ENCODE measurements around the gene CCDC57.

GRCh38 chr17:82052638-82053059, 160.0 kb downstream of the CCDC57 start:
- TF ChIP-seq, protein P1, sequence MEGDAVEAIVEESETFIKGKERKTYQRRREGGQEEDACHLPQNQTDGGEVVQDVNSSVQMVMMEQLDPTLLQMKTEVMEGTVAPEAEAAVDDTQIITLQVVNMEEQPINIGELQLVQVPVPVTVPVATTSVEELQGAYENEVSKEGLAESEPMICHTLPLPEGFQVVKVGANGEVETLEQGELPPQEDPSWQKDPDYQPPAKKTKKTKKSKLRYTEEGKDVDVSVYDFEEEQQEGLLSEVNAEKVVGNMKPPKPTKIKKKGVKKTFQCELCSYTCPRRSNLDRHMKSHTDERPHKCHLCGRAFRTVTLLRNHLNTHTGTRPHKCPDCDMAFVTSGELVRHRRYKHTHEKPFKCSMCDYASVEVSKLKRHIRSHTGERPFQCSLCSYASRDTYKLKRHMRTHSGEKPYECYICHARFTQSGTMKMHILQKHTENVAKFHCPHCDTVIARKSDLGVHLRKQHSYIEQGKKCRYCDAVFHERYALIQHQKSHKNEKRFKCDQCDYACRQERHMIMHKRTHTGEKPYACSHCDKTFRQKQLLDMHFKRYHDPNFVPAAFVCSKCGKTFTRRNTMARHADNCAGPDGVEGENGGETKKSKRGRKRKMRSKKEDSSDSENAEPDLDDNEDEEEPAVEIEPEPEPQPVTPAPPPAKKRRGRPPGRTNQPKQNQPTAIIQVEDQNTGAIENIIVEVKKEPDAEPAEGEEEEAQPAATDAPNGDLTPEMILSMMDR (IDR thresholded peaks at IDR 0.05; ENCODE audit: poor library complexity, severe bottlenecking): no peak
- TF ChIP-seq EZH2 (IDR thresholded peaks at IDR 0.05; ENCODE audit: borderline replicate concordance, insufficient read depth, low read length, poor library complexity, severe bottlenecking): no peak
- no peak for TF ChIP-seq MXI1 (conservative IDR thresholded peaks at IDR 0.05; ENCODE audit: poor library complexity, severe bottlenecking)
- no peak for TF ChIP-seq RAD21 (conservative IDR thresholded peaks at IDR 0.05)
- no peak for TF ChIP-seq EP300 (conservative IDR thresholded peaks at IDR 0.05; ENCODE audit: poor library complexity, severe bottlenecking)

Measured in neural cell (in vitro differentiated cells).